HCT116 (cell line): ENCODE measurements around the gene SLC35F3. TPM values are rescaled to one million over a fixed set of nuclear protein-coding genes. Genes with fewer than 3 reads are reported as not detected.

Experiments used
- ATAC-seq: fragments of 200-7000 bp; cut with Tn5 transposase; 2 replicates; pipeline ENCODE4 v1.9.1; 2020; ENCODE audit warnings: mild to moderate bottlenecking, moderate library complexity
- BruUV-seq: library from RNA; stranded (reverse); fragments of 400-500 nt; replicated peaks from 2 replicates; lab custom pipeline; 2021; lab: Mats Ljungman, UMichigan
- CTCF ChIA-PET: fragments of 300-600 bp; sonication (Branson Sonifier 250); formaldehyde crosslinking; loops from one replicate; lab custom pipeline; 2021; ENCODE audit warnings: antibody characterized with exemption; lab: Charles Lee
- POLR2A ChIA-PET: fragments of 300-600, 350-600 bp; sonication (Branson Sonifier 250); formaldehyde crosslinking; loops from one replicate; lab custom pipeline; 2021; ENCODE audit warnings: antibody characterized with exemption; lab: Charles Lee
- RAD21 ChIA-PET, 2 experiments: fragments of 300-600 bp; sonication (Branson Sonifier 250); formaldehyde crosslinking; loops; one replicate each; lab custom pipeline; 2023; ENCODE audit warnings: low total read pairs in 2 of 2; ENCODE audit not compliant: uncharacterized antibody in 2 of 2, unreplicated experiment in 2 of 2, low non-redundant PET in 1 of 2; lab: Charles Lee
- DNase-seq: peaks from one replicate; pipeline ENCODE4 v3.0.0-alpha.2; 2010; ENCODE audit warnings: low read depth, low spot score
- H2AFZ ChIP-seq: fragments of 200-600 bp; shearing (Covaris generic), sonication (generic); 2 replicates; pipeline ENCODE4 v1.6.1; 2017; ENCODE audit warnings: low read depth, mixed run types, mixed read lengths, antibody characterized with exemption, low read length; ENCODE audit not compliant: poor library complexity, severe bottlenecking
- H3K27ac ChIP-seq: 2 replicates; pipeline ENCODE4 v1.5.1; 2012; ENCODE audit warnings: low read depth, low read length
- H3K27me3 ChIP-seq: fragments of 200-600 bp; sonication (generic); 2 replicates; pipeline ENCODE4 v1.6.1; 2016; ENCODE audit warnings: mixed run types, low read length, mixed read lengths; ENCODE audit not compliant: insufficient read depth
- H3K36me3 ChIP-seq, 2 experiments: fragments of 200-500 bp in 1 of 2; fragments of 200-600 bp in 1 of 2; sonication (Bioruptor generic) in 1 of 2; sonication (generic) in 1 of 2; 2 replicates each; pipeline versions ENCODE4 v1.5.1 to v1.6.1; 2014 to 2016; ENCODE audit warnings: low read length in 2 of 2, inconsistent platforms in 1 of 2, mixed read lengths in 1 of 2, mixed run types in 1 of 2; ENCODE audit not compliant: insufficient read depth in 2 of 2, control insufficient read depth in 1 of 2
- H3K4me1 ChIP-seq, 2 experiments: fragments of 200-600 bp in 1 of 2; sonication (generic) in 1 of 2; 2 replicates each; pipeline versions ENCODE4 v1.5.1 to v1.6.1; 2012 to 2017; ENCODE audit warnings: low read length in 2 of 2, inconsistent platforms in 1 of 2, mild to moderate bottlenecking in 1 of 2, mixed read lengths in 1 of 2, mixed run types in 1 of 2, moderate library complexity in 1 of 2; ENCODE audit not compliant: insufficient read depth in 2 of 2, control insufficient read depth in 1 of 2
- H3K4me2 ChIP-seq: fragments of 200-600 bp; sonication (generic); 2 replicates; pipeline ENCODE4 v1.6.1; 2017; ENCODE audit warnings: mixed run types, low read length, mixed read lengths
- H3K4me3 ChIP-seq, 2 experiments: fragments of 200-600 bp in 1 of 2; sonication (generic) in 1 of 2; replicated peaks in 1 of 2; 2 replicates each; pipeline ENCODE4 v1.5.1; 2011 to 2016; ENCODE audit warnings: low read length in 2 of 2, control low read depth in 1 of 2, low read depth in 1 of 2, mild to moderate bottlenecking in 1 of 2, mixed read lengths in 1 of 2, mixed run types in 1 of 2
- H3K79me2 ChIP-seq: fragments of 200-600 bp; sonication (generic); 2 replicates; pipeline ENCODE4 v1.6.1; 2017; ENCODE audit warnings: mild to moderate bottlenecking, mixed run types, low read length, moderate library complexity, mixed read lengths; ENCODE audit not compliant: insufficient read depth
- H3K9ac ChIP-seq: fragments of 200-600 bp; sonication (generic); 2 replicates; pipeline ENCODE4 v1.6.1; 2016; ENCODE audit warnings: low read length, mixed read lengths
- H3K9me2 ChIP-seq: fragments of 200-600 bp; sonication (generic), shearing (Covaris generic); 2 replicates; pipeline ENCODE4 v1.6.1; 2017; ENCODE audit warnings: mixed run types, mild to moderate bottlenecking, moderate library complexity; ENCODE audit not compliant: insufficient read depth
- H3K9me3 ChIP-seq, 2 experiments: fragments of 200-500 bp in 1 of 2; fragments of 200-600 bp in 1 of 2; sonication (Bioruptor generic) in 1 of 2; sonication (generic) in 1 of 2; 2 replicates each; pipeline ENCODE4 v1.6.1; 2014 to 2017; ENCODE audit warnings: low read length in 2 of 2, mixed read lengths in 2 of 2, inconsistent platforms in 1 of 2, low read depth in 1 of 2, mild to moderate bottlenecking in 1 of 2, mixed run types in 1 of 2, moderate library complexity in 1 of 2; ENCODE audit not compliant: control insufficient read depth in 1 of 2, insufficient read depth in 1 of 2
- H4K20me1 ChIP-seq: fragments of 200-600 bp; sonication (generic), shearing (Covaris generic); 2 replicates; pipeline ENCODE4 v1.6.1; 2017; ENCODE audit warnings: mixed run types, mild to moderate bottlenecking, moderate library complexity; ENCODE audit not compliant: insufficient read depth
- ATF3 ChIP-seq: IDR thresholded peaks from 2 replicates; pipeline ENCODE4 v1.6.1; 2012
- CEBPB ChIP-seq: IDR thresholded peaks from 2 replicates; pipeline ENCODE4 v1.6.1; 2012; ENCODE audit warnings: low read depth
- CTCF ChIP-seq, 3 experiments: fragments of 200-600 bp in 1 of 3; sonication (generic) in 1 of 3; IDR thresholded peaks in 2 of 3; conservative IDR thresholded peaks in 1 of 3; 2 replicates each; pipeline ENCODE4 v1.5.1; 2012 to 2017; ENCODE audit warnings: low read depth in 2 of 3, low read length in 2 of 3, antibody characterized with exemption in 1 of 3, borderline replicate concordance in 1 of 3, control low read depth in 1 of 3, mild to moderate bottlenecking in 1 of 3, mixed read lengths in 1 of 3, mixed run types in 1 of 3, moderate library complexity in 1 of 3; ENCODE audit not compliant: insufficient read depth in 1 of 3
- ELF1 ChIP-seq: IDR thresholded peaks from 2 replicates; pipeline ENCODE4 v1.6.1; 2012; ENCODE audit warnings: low read depth, borderline replicate concordance
- EZH2phosphoT487 ChIP-seq: fragments of 200-600 bp; IDR thresholded peaks from 2 replicates; pipeline ENCODE4 v1.6.1; 2018; ENCODE audit warnings: antibody characterized with exemption, borderline replicate concordance
- FOSL1 ChIP-seq: IDR thresholded peaks from 2 replicates; pipeline ENCODE4 v1.6.1; 2012; ENCODE audit warnings: low read depth
- JUND ChIP-seq: IDR thresholded peaks from 2 replicates; pipeline ENCODE4 v1.6.1; 2012
- MAX ChIP-seq: IDR thresholded peaks from 2 replicates; pipeline ENCODE4 v1.6.1; 2012
- POLR2A ChIP-seq: IDR thresholded peaks from 2 replicates; pipeline ENCODE4 v1.7.0; 2011; ENCODE audit warnings: borderline replicate concordance; ENCODE audit not compliant: insufficient read depth, insufficient read length; ENCODE audit errors: extremely low read depth
- POLR2AphosphoS5 ChIP-seq: IDR thresholded peaks from 2 replicates; pipeline ENCODE4 v1.6.1; 2011; ENCODE audit warnings: mild to moderate bottlenecking, low read depth, low read length, moderate library complexity
- RAD21 ChIP-seq: IDR thresholded peaks from 2 replicates; pipeline ENCODE4 v1.6.1; 2012; ENCODE audit warnings: low read depth, mild to moderate bottlenecking
- REST ChIP-seq: IDR thresholded peaks from 2 replicates; pipeline ENCODE4 v1.6.1; 2012; ENCODE audit warnings: low read depth
- SIN3A ChIP-seq: IDR thresholded peaks from 2 replicates; pipeline ENCODE4 v1.6.1; 2012; ENCODE audit warnings: low read depth
- SP1 ChIP-seq: IDR thresholded peaks from 2 replicates; pipeline ENCODE4 v1.6.1; 2012; ENCODE audit warnings: low read depth
- SRF ChIP-seq: IDR thresholded peaks from 2 replicates; pipeline ENCODE4 v1.6.1; 2012; ENCODE audit warnings: low read depth
- TCF7L2 ChIP-seq: IDR thresholded peaks from 2 replicates; pipeline ENCODE4 v1.7.0; 2011; ENCODE audit warnings: borderline replicate concordance, inconsistent platforms; ENCODE audit not compliant: insufficient read depth, insufficient read length; ENCODE audit errors: extremely low read depth
- YY1 ChIP-seq: IDR thresholded peaks from 2 replicates; pipeline ENCODE4 v1.6.1; 2011; ENCODE audit warnings: low read length, low read depth, moderate library complexity, mild to moderate bottlenecking; ENCODE audit not compliant: insufficient replicate concordance; ENCODE audit errors: extremely low read depth
- ZBTB33 ChIP-seq: IDR thresholded peaks from 2 replicates; pipeline ENCODE4 v1.6.1; 2011; ENCODE audit warnings: mild to moderate bottlenecking, low read length, moderate library complexity; ENCODE audit not compliant: insufficient replicate concordance; ENCODE audit errors: extremely low read depth
- ZNF274 ChIP-seq: fragments of 200-500 bp; sonication (Bioruptor generic); IDR thresholded peaks from 2 replicates; pipeline ENCODE4 v1.6.1; 2014; ENCODE audit warnings: mild to moderate bottlenecking, low read depth, low read length, inconsistent platforms
- intact Hi-C: fragments of 100-400 bp; cut with micrococcal nuclease; formaldehyde crosslinking; loops from 2 replicates; pipeline ENCODE4 v1.10.0; 2022
- total RNA-seq: library from RNA; stranded (reverse); gene quantifications from one replicate; pipeline ENCODE4 v1.2.1, GENCODE V29; 2021; ENCODE audit not compliant: unreplicated experiment

The SLC35F3 gene
- total RNA-seq, 1 experiment from 2014 or later, result 6.4 TPM

GRCh38 chr1:234221601-234222000, 317.1 kb downstream of the SLC35F3 start:
- DNase-seq (no peak), ATAC-seq (no peak)
- ChIA-PET POLR2A (no interaction called here), RAD21 (no interaction called here), CTCF (interaction anchor here (1.0 kb wide), 1 partner anchor 9 kb away, joined by 3 read pairs; no protein-coding TSS in a partner anchor)
- H3K27ac ChIP-seq, result no peak overlapping the region
- H3K4me2 ChIP-seq, result no peak overlapping the region
- no peak overlapping the region for H2AFZ ChIP-seq
- H3K4me1 ChIP-seq, result no peaks in the 10 kb centered on the region
- H3K9ac ChIP-seq, result no peak overlapping the region
- H4K20me1 ChIP-seq, result no peaks in the 10 kb centered on the region
- no peaks in the 10 kb centered on the region for H3K9me2 ChIP-seq
- intact Hi-C loops, result no loop called here
- no peak for TF ChIP-seq EZH2phosphoT487
- TF ChIP-seq YY1, result no peak
- no peak for TF ChIP-seq SIN3A
- TF ChIP-seq ZNF274, result no peak
- no peak for TF ChIP-seq SP1
- TF ChIP-seq MAX, result no peak
- no peak for TF ChIP-seq CTCF (IDR thresholded peaks at IDR 0.05 in 2 of 3, conservative IDR thresholded peaks at IDR 0.05 in 1 of 3; ENCODE audit: borderline replicate concordance in 1 of 3, insufficient read depth in 1 of 3, low read depth in 2 of 3, low read length in 2 of 3)
- no peak for TF ChIP-seq SRF
- no peak for TF ChIP-seq RAD21
- TF ChIP-seq POLR2AphosphoS5, result no peak
- TF ChIP-seq POLR2A, result no peak
- no peak for TF ChIP-seq ELF1
- TF ChIP-seq FOSL1, result no peak
- TF ChIP-seq CEBPB, result no peak
- TF ChIP-seq REST, result no peak
- TF ChIP-seq ZBTB33, result no peak
- no peak for TF ChIP-seq TCF7L2
- no peak for TF ChIP-seq JUND
- TF ChIP-seq ATF3, result no peak
- H3K79me2 ChIP-seq, result no peaks in the 10 kb centered on the region
- no peaks in the 10 kb centered on the region for H3K9me3 ChIP-seq
- no peaks in the 10 kb centered on the region for H3K36me3 ChIP-seq
- H3K27me3 ChIP-seq, result no peaks in the 10 kb centered on the region
- no TSS peak for BruUV-seq
- H3K4me3 ChIP-seq, result no peak overlapping the region
